GM12875 (cell line): ENCODE data around the gene GRIN3B.

Experiments used
- H3K4me3 ChIP-seq: one replicate; pipeline ENCODE4 v1.5.1; 2011; ENCODE audit warnings: low read depth, low read length, control low read depth
- CTCF ChIP-seq: IDR thresholded peaks from 2 replicates; pipeline ENCODE4 v1.5.1; 2011; ENCODE audit warnings: low read depth, mild to moderate bottlenecking, control low read depth, inconsistent platforms, low read length, moderate library complexity, borderline replicate concordance; ENCODE audit not compliant: insufficient read depth

Gene GRIN3B

GRCh38 chr19:1042689-1043511, 42.7 kb downstream of the GRIN3B start:
- no peak overlapping the region for H3K4me3 ChIP-seq
- TF ChIP-seq CTCF = no peak

- TF ChIP-seq CTCF = no peak
- H3K4me3 ChIP-seq = no peak overlapping the region
These were observed 45.0 kb downstream of the GRIN3B start for GRCh38 chr19:1045247-1045603.

GRCh38 chr19:1046117-1046626, 46.0 kb downstream of the GRIN3B start:
- no peak overlapping the region for H3K4me3 ChIP-seq

GRCh38 chr19:1046836-1047695, 46.8 kb downstream of the GRIN3B start:
- no peak for TF ChIP-seq CTCF
- H3K4me3 ChIP-seq = no peak overlapping the region

More at GRCh38 chr19:1046117-1046626, 46.0 kb downstream of the GRIN3B start:
- no peak for TF ChIP-seq CTCF

GRCh38 chr19:1047696-1048147, 47.5 kb downstream of the GRIN3B start:
- no peak overlapping the region for H3K4me3 ChIP-seq
- TF ChIP-seq CTCF = no peak

GRCh38 chr19:1049106-1049505, 48.9 kb downstream of the GRIN3B start:
- no peak overlapping the region for H3K4me3 ChIP-seq
- no peak for TF ChIP-seq CTCF
